HG02610 (cell line): ENCODE measurements around the gene ACOT13.
"Not testable (repeated sequence)": the region's sequence is repeated elsewhere in the genome, so short reads cannot be mapped to it uniquely, and the experiment has no call there.

Experiments used
- ATAC-seq: cut with Tn5 transposase; IDR thresholded peaks from one replicate; pipeline ENCODE4 v1.9.1; 2021; ENCODE audit warnings: mild to moderate bottlenecking, moderate library complexity; ENCODE audit not compliant: unreplicated experiment

Gene ACOT13

DNA sequence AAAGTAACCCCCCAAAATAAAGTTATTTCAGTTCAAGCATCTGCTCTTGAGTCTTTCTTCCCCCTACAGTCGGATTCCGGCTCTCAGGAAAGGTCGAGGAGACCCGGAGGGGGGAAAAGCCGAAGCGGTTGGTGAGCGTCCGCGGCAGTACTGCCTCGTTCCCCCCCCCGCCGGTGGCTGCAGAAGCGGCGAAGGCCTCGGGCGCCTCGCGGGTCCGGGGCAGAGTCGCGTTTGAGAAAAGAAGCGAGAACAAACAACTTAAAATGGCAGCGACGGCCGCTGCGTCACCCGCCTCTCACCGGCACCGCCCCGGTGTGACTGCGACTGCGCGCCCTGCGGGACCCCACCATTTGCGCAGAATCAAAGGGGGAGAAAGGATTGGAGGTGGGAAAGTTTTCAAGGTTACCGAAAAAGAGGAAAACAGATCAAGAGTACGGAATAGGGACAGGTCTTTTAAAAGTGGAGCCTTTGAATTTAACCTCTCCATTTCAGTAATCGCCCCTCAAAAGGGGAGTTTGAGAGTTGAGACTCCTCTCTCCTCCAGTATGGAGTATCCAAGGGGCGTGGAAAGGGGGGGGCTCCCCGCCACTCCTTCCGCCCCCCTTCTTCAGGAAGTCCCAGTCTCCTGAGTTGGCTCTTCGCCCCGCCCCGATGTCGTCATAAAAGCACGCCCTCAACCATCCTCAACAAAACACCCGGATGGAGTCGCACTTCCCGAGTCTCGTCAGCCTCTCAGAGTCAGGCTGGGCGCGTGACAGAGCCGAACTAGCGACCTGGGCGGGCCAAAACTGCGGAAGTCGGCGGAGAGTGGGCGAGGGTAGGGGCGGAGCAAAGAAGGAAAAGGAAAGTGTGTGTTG, 54.0 kb downstream of the ACOT13 start:
- peak; percentile 88 for ATAC-seq

DNA sequence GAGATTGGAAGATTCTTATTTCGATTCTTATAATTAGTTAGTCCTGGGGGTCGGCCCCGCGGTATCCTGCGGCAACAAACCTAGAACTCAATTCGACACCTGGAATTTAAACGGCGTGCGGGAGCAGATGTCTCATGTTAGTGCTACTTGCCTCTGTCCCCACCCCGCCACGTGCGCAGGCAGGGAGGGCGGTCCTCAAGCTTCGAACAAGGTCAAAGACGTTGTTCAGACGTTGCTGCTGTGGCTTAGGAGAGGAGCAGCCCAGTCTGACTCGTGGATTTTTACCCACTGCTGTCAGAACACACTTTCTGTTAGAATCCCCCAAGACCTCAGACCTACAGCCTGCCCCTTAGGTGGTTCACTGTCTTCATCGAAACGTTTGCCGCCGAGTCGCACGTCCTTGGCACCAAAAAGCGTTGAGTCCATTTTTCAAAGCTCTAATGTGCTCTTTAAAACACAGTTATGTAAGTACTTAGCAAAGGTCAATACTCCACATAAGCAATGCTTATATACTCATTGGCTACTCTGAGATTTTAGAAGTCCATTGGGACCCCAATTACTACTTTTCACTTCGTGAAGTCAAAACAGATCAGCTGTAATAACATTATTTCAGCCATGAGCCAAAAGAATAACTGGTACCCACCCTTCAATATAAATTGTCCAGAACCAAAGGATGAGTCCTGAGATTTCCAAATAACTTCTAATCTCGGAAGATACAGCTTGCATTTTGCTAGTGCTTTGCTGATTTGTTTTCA, 54.8 kb downstream of the ACOT13 start:
- peak; percentile 58 for ATAC-seq

DNA sequence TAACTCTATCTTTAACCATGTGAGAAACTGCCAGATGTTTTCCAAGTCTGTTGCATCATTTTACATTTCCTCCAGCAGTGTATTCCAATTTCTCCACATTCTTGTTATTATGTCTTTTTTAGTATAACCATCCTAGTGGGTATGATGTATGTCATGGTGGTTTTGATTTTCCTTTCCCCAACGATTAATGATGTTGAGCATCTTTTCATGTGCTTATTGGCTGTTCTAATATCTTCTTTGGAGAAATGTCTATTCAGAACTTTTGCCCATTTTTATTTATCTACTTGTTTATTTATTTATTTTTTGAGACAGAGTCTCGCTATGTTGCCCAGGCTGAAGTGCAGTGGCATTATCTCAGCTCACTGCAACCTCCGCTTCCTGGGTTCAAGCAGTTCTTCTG, 56.4 kb downstream of the ACOT13 start:
- ATAC-seq, result no peak

DNA sequence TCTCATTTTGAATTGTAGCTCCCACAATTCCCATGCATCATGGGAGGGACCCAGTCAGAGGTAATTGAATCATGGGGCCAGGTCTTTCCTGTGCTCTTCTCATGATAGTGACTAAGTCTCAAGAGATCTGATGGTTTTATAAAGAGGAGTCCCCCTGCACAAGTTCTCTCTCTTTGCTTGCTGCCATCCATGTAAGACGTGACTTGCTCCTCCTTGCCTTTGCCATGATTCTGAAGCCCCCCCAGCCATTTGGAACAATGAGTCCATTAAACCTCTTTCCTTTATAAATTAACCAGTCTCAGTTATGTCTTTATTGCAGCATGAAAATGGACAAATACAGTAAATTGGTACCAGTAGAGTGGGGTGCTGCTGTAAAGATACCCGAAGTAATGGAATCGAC, 63.8 kb downstream of the ACOT13 start:
- not testable (repeated sequence) for ATAC-seq

DNA sequence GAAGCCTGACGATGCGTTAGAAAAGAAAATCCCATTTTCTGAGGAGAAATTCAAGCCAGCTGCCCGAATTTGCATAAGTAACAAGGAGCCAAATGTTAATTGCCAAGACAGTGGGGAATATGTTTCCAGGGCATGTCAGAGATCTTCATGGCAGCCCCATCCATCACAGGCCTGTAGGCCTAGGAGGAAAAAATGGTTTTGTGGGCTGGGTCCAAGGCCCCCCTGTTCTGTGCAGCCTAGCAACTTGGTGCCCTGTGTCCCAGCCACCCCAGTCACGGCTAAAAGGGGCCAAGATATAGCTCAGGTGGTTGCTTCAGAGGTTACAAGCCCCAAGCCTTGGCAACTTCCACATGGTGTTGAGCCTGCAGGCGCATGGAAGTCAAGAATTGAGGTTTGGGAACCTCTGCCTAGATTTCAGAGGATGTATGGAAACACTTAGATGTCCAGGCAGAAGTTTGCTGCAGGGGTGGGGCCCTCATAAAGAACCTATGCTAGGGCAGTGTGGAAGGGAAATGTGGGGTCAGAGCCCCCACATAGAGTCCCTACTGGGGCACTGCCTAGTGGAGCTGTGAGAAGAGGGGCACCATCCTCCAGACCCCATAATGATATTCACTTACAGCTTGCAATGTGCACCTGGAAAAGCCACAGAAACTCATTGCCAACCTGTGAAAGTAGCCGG, 64.7 kb downstream of the ACOT13 start:
- not testable (repeated sequence) for ATAC-seq

DNA sequence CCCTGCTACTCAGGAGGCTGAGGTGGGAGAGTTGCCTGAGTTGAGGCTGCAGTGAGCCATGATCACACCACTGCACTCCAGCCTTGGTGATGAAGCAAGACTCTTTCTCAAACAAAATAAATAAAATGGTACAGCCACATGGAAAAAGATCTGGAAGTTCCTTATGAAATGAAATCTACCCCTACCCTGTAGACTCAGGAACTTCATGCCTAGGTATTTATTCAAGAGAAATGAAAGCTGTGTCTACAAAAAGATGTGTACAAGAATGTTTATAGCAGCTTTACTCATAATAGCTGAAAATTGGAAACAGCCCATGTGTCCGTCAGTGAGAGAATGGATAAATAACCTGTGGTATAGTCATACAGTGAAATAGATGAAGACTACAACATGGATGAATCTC, 67.3 kb downstream of the ACOT13 start:
- no peak for ATAC-seq

DNA sequence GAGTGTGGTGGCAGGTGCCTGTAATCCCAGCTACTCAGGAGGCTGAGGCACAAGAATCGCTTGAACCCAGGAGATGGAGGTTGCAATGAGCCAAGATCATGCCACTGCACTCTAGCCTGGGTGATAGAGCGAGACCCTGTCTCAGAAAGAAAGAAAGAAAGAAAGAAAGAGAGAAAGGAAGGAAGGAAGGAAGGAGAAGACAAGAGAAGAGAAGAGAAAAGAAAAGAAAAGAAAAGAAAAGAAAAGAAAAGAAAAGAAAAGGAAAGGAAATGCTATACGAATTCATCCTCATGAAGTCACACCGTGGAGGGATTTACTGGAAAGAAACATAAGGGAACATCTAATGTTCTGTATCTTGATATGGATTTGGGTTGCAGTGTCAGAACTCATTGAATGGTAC, 67.8 kb downstream of the ACOT13 start:
- not testable (repeated sequence) for ATAC-seq

DNA sequence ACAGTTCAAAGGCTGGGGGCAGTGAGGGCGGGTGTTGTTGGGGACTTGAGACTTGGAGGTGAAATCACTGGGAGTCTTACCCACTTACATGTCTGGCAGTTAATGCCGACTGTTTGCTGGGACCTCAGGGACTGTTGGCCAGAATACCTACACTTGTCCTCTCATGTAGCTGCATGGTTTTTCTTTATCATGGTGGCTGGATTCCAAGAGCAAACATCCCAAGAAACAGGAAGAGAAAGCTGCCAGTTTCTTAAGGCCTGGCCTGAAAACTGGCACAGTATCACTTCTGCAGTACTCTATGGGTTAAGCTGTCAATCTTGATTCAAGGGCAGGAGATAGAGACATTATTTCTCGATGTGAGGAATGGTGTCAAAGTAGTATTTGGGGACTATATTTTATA, 71.9 kb downstream of the ACOT13 start:
- ATAC-seq, result no peak

DNA sequence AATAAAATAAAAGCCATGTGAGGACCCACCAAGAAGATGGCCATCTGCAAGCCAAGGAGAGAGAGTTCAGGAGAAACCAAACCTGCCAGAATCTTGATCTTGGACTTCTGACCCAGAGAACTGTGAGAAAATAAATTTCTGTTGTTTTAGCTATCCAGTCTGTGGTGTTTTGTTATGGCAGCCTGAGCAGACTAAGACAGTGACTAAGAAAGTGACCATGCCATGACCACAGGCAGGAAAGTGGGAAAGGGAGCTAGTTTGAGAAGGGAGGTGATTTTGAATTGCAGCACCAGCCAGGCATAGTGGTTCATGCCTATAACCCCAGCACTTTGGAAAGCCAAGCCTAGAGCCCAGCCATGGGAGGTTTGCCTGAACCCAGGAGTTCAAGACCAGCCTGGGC, 74.0 kb downstream of the ACOT13 start:
- no peak for ATAC-seq

DNA sequence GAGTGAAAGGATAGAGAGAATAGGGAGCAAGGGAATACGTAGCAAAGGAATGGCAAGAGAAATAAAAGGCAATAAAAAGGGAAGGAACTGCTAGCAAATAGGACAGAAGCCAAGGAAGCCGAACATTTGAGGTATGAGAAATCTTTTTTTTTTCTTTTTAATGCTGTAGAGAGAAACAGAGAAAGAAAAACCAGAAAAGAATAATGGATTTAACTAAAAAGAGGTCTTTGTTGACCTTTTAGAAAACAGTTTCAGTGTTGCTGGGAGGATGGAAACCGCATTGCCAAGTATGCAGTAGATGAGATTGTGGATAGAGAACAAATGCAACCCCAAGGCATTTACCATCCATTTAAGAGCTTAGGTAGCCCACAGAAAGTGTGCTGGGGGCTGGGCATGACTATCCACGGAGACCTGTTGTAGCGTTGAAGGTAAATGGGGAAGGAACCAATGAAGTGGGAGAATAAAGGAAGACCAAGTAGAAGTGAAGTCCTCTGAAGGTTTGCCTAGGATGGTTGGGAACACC, 75.4 kb downstream of the ACOT13 start:
- no peak for ATAC-seq

DNA sequence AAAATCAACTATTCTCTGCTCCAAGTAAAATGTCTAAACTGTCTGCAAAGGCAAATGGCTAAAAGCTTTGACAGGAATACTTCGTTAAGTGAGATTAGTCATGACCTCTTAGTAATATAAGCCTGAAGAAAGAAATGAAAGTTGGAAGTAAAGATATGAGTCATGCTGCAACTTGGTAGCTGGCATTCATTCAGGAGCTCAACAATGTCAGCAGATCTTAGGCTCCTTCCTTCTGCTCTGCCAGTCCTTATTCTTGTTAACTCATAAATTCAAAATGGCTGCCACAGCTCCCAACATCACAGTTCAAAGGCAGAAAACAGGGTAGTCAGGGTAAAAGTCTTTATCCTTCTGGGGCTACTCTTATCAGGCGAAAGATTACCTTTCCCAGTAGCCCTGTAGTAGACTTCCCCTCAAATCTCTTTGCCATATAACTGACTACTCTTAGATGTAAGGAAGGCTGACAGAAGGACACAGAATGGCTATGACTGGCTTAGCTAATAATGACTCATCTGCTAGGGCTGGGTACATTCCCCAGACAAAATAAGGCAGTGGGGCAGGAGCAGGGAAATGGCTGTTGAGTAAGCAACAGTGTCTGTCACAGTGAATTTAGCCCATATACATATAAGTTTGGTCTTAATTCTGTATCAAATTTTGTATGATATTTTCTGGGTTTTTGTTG, 76.5 kb downstream of the ACOT13 start:
- ATAC-seq, result peak; percentile 97

DNA sequence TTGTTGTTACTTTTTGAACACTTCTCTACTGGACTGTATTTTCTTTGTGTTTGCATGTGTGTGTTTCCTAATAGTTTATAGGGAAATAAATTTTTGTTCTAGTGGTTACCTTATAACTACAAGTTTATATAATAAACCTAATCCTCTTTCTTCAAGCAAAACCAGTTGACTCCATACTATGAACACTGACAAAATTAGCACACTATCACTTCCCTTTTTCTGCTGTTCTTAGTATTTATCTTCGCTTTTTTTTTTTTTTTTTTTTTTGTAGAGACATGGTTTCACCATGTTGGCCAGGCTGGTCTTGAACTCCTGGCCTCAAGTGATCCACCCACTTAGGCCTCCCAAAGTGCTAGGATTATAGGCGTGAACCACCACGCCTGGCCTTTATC, 77.1 kb downstream of the ACOT13 start:
- no peak for ATAC-seq

DNA sequence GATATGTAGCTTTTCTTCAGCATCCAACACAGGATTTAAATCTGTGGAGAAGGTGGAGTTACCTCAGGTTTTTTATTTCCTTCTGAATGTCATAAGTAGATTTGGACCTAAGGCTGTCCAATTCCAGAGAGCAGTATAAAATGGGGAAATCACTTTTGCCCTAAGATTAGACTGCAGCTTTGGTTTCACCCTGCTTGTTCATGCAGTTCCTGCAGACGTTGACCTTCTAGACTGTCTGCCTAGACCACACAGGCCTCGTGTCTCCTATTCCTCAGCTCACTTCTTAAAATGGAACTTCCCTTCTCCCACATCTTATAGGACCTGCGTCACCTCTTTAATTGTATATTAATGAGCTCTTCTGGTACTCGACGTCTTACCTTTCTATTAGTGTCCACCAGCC, 78.0 kb downstream of the ACOT13 start:
- no peak for ATAC-seq

DNA sequence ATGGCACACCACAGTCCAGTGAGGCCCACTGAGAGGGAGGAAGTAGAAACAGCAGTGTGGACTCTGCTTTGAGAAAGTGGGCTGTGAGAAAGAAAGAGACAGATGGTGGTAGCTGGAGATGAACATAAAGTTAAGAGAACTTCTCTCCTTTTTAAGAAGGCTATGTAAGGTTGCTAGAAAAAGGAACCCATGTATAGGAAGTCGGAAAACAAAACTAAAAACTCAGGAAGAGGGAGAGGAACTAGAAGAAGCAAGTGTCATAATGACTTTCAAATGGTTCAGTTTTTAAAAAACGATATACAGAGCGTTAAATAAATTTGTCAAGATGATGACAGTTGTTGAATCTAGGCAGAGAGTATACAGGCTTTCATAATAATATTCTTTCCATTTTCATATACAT, 82.4 kb downstream of the ACOT13 start:
- no peak for ATAC-seq

DNA sequence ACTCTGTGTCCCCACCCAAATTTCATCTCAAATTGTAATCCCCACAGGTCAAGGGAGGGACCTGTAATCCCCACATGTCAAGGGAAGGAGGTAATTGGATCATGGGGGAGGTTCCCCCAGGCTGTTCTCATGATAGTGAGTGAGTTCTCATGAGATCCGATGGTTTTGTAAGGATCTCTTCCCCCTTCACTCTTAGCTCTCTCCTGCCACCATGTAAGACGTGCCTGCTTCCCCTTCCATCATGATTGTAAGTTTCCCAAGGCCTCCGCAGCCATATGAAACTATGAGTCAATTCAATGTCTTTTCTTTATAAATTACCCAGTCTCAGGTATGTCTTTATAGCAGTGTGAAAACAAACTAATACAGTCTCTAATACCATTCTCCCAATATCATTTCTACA, 84.0 kb downstream of the ACOT13 start:
- ATAC-seq, result not testable (repeated sequence)

DNA sequence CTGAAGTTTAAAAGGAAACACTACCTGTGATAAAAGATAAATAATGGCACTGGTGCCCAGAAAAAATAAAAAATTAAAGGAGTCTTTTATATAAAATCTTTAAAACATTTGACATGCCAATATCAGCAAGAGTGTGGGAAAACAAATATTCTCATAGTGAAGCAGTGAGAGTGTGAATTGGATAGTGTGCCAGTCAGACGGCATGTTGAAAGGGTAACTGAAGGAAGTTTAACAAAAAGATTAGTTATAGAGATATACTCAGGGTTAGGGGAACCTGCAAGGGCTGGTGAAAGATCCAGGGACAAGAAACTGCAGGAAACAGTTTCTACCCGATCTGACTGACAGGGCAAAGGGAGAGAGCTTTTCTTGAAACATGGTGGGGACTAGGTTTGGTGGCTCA, 85.6 kb downstream of the ACOT13 start:
- no peak for ATAC-seq

DNA sequence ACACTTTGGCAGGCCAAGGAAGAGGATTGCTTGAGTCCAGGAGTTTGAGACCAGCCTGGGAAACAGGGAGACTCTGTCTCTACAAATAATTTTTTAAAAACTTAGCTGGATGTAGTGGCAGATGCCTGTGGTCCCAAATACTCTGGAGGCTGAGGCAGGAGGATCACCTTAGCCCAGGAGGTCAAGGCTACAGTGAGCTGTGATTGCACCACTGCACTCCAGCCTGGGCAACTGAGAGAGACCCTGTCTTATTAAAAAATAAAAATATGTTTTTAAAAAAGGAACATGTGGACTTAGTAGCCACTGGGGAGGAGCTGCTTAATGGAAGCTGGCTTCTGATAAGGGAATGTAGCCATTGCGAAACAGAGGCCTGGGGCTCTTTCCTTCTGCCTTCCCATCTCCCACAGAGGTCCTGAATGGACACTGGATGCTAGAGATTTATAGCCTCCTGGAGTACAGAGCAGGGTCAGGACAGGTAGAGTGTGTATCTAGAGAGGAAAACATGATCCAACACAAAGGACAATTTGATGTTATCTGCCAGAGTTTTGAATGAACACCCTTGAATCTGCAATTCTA, 86.1 kb downstream of the ACOT13 start:
- no peak for ATAC-seq

DNA sequence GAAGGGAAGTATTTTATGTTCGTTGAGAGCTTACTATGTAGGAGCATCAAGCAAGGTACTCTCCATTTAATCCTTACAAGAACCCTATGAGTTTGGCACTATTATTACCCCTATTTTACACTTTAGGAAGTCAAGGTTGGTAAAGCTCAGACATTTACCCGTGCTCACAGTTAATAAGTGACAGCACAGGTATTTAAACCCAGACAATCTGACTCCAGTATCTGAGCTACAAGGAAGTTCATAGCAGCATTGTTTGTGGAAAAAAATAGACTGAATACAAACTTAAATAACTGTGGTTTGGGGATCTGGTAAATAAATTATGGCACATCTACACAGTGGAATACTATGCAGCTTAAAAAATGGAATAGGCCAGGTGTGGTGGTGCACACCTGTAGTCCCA, 86.7 kb downstream of the ACOT13 start:
- ATAC-seq, result no peak

DNA sequence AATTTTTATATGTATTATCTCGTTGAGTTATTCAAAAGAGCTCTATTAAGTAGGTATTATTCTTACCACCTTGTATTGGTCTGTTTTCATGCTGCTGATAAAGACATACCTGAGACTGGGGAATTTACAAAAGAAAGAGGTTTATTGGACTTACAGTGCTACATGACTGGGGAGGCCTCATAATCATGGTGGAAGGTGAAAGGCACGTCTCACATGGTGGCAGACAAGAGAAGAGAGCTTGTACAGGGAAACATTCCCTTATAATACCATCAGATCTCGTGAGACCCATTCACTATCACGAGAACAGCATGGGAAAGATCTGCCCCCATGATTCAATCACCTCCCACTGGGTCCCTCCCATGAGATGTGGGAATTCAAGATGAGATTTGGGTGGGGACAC, 87.5 kb downstream of the ACOT13 start:
- ATAC-seq, result not testable (repeated sequence)
